ENCODE measurements around the gene MFSD6L.

The MFSD6L gene

GRCh38 chr17:8799570-8800212 is 526 bp upstream of the MFSD6L start:
- Histone ChIP-seq H3K4me3 (ENCODE audit: low read depth in 1 of 2, low read length in 2 of 2) (no peak overlapping the region), H3K9ac (ENCODE audit: low read depth, low read length) (no peak overlapping the region), H2AFZ (ENCODE audit: low read depth, low read length) (no peak overlapping the region), H3K36me3 (ENCODE audit: insufficient read depth, low read length) (peaks cover 27% of the 10 kb centered on the region), H3K4me1 (ENCODE audit: insufficient read depth, low read length) (no peaks in the 10 kb centered on the region; the same call in 1 of the 2 replicates), H3K79me2 (ENCODE audit: insufficient read depth, low read length) (no peaks in the 10 kb centered on the region), H3K27ac (ENCODE audit: low read length) (no peak overlapping the region), H3K27me3 (ENCODE audit: insufficient read depth, low read length, poor library complexity) (no peaks in the 10 kb centered on the region), H3K4me2 (ENCODE audit: insufficient read depth, low read length) (no peak overlapping the region), H3K9me3 (ENCODE audit: insufficient read depth, low read length, severe bottlenecking) (no peaks in the 10 kb centered on the region), H4K20me1 (ENCODE audit: insufficient read depth, low read length) (no peaks in the 10 kb centered on the region)
- no peak for TF ChIP-seq CTCF (IDR thresholded peaks at IDR 0.05; ENCODE audit: borderline replicate concordance, extremely low read depth, low read length, poor library complexity, severe bottlenecking)
- no peak for TF ChIP-seq EZH2 (IDR thresholded peaks at IDR 0.05; ENCODE audit: borderline replicate concordance, low read depth, low read length, severe bottlenecking)
- no peak for DNase-seq
- no peak for ATAC-seq (ENCODE audit: insufficient read depth, low read depth)

DNA sequence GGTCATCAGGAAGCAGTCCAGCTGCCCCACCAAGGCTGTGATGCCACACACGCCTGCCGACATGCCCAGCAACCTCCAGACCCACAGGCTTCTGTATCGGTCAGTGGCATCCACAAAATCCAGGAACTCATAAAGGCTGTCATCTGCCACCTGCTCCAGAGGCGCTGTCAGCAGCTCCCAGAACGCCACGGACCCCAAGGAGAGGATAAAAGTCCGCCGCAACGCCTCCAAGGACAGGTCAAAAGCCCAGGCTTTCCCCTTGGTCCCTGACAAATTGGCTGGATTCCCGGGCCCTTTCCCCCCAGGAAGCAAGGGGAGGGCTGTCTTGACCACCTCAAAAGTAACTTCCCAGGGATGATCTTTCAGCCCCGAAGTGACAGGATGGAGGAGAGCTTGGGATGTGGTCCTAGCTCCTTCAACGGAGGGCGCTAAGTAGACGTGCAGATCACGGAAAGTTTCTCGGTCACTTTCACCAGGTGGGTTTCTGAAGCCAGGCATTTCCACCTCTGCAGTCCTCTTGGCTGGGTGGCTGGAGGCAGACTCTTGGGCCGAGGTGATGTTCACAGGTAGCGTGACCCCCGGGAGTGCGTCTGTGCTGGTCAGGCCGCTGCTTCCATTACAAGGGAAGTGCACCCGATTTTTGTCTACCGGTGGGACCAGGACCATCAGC is 854 bp downstream of the MFSD6L start:
- Histone ChIP-seq H3K27me3 (ENCODE audit: insufficient read depth, low read length, poor library complexity) (no peaks in the 10 kb centered on the region), H3K36me3 (ENCODE audit: insufficient read depth, low read length) (peaks cover 16% of the 10 kb centered on the region), H3K9ac (ENCODE audit: low read depth, low read length) (no peak overlapping the region), H3K79me2 (ENCODE audit: insufficient read depth, low read length) (no peaks in the 10 kb centered on the region), H3K4me1 (ENCODE audit: insufficient read depth, low read length) (no peaks in the 10 kb centered on the region; the same call in 1 of the 2 replicates), H3K27ac (ENCODE audit: low read length) (no peak overlapping the region), H2AFZ (ENCODE audit: low read depth, low read length) (no peak overlapping the region), H4K20me1 (ENCODE audit: insufficient read depth, low read length) (no peaks in the 10 kb centered on the region), H3K4me2 (ENCODE audit: insufficient read depth, low read length) (no peak overlapping the region), H3K4me3 (ENCODE audit: low read depth in 1 of 2, low read length in 2 of 2) (no peak overlapping the region), H3K9me3 (ENCODE audit: insufficient read depth, low read length, severe bottlenecking) (no peaks in the 10 kb centered on the region)
- no peak for DNase-seq
- no peak for TF ChIP-seq EZH2 (IDR thresholded peaks at IDR 0.05; ENCODE audit: borderline replicate concordance, low read depth, low read length, severe bottlenecking)
- no peak for TF ChIP-seq CTCF (IDR thresholded peaks at IDR 0.05; ENCODE audit: borderline replicate concordance, extremely low read depth, low read length, poor library complexity, severe bottlenecking)
- ATAC-seq (ENCODE audit: insufficient read depth, low read depth): no peak

GRCh38 chr17:8797621-8798175 is 1.5 kb downstream of the MFSD6L start:
- H3K4me3 ChIP-seq (ENCODE audit: low read depth in 1 of 2, low read length in 2 of 2): no peak overlapping the region
- H3K4me1 ChIP-seq (ENCODE audit: insufficient read depth, low read length): no peaks in the 10 kb centered on the region; the same call in 1 of the 2 replicates
- ATAC-seq (ENCODE audit: insufficient read depth, low read depth) (no peak), DNase-seq (no peak)
- H3K9ac ChIP-seq (ENCODE audit: low read depth, low read length): no peak overlapping the region
- H3K27me3 ChIP-seq (ENCODE audit: insufficient read depth, low read length, poor library complexity): no peaks in the 10 kb centered on the region
- TF ChIP-seq CTCF (IDR thresholded peaks at IDR 0.05; ENCODE audit: borderline replicate concordance, extremely low read depth, low read length, poor library complexity, severe bottlenecking): no peak
- no peak for TF ChIP-seq EZH2 (IDR thresholded peaks at IDR 0.05; ENCODE audit: borderline replicate concordance, low read depth, low read length, severe bottlenecking)
- no peaks in the 10 kb centered on the region for H3K79me2 ChIP-seq (ENCODE audit: insufficient read depth, low read length)
- peaks cover 10% of the 10 kb centered on the region for H3K36me3 ChIP-seq (ENCODE audit: insufficient read depth, low read length)
- H3K27ac ChIP-seq (ENCODE audit: low read length): no peak overlapping the region
- no peak overlapping the region for H2AFZ ChIP-seq (ENCODE audit: low read depth, low read length)
- no peaks in the 10 kb centered on the region for H4K20me1 ChIP-seq (ENCODE audit: insufficient read depth, low read length)
- no peaks in the 10 kb centered on the region for H3K9me3 ChIP-seq (ENCODE audit: insufficient read depth, low read length, severe bottlenecking)
- H3K4me2 ChIP-seq (ENCODE audit: insufficient read depth, low read length): no peak overlapping the region
